H4 (cell line): Measurements from ENCODE around the gene ZNF581. TPM values are rescaled to one million over a fixed set of nuclear protein-coding genes. Genes with fewer than 3 reads are reported as not detected.

Experiments
- DNase-seq: peaks from one replicate; pipeline ENCODE4 v3.0.0-alpha.2; 2015; ENCODE audit warnings: low spot score
- total RNA-seq: library from RNA; depleted of rRNA; stranded (reverse); fragments of >200 nt; shearing (Covaris generic); gene quantifications from 2 replicates; pipeline ENCODE4 v1.2.3, GENCODE V29; 2014

The ZNF581 gene
- total RNA-seq, 1 experiment from 2014 or later: 28.9 TPM

DNA sequence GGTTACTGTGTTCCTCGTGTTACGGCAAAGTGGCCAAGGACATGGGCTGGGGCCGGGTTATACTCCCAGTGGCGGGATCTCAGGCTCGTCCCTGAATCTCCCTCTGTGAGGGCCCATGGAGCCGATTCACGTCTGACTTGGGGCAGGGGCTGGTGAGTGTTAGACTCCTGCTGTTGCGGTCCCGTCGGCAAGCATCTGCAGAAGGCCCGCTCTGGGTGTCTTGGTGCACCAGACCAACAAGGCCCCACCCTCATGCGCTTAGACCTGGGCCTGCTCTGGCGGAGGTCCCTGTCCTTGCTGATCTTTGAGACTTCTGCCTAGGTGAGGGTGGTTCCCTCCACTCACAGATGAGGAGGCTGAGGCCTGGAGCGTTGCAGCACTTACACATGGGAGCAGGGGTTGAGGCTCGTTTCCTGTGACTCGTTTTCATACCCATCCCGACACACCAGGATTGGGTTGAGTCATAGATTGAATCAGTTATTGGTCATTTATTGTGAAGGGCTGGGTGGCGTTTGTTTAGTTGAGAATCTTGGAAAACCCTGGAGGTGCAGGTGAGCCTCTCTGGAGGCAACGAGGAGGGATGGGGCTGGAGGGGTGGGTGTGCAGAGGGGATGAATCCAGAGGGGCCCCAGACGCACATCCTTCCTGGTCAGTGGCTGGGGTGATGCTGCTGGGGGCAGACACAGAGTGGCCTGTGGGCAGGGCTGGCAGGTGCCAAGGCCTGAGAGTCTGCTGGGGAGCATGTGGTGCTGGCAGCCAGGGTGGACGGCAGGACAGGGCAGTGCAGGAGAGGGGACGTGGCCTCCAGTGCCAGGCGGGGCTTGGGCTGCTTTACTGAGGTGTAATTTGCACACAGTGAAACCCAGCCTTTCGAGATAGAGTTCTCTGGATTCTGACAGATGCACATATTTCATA, 36.2 kb downstream of the ZNF581 start:
- no peak for DNase-seq

DNA sequence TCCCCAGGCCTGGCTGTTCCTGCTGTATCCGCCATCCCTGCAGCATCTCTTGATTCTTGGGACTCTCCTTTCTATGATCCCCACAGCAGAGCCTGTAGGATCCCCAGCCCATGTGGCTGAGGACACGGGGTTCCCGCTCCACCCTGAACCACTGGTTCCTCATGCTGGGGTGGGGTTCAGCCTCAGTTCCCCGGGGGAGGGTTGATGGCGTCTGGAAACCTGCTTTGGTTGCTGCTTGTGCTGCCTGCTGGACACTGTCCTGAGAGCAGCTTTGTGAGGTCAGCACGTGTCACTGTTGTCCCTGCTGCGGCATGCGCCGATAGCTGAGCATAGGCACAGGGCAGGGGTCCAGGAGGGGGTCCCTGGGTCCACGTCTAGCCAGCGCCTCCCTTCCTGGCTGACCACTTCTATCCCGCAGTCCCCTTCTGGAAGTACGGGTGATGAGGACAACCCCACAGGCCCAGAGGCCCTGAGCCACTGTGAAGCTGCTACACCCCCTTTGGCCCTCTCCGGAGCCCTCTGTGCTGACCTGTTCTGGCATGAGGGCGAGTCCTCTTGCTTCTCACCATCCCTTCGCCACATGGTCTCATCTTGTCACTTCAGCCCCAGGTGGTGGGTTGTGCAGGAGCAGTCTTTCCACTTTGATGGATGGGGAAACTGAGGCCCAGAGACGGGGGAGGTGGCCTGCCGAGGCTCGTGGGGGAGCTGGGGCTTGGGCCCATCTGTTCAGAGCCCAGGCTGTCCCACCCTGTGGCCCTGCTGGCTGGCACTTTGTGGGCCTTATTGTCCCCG, 37.1 kb downstream of the ZNF581 start:
- no peak for DNase-seq

DNA sequence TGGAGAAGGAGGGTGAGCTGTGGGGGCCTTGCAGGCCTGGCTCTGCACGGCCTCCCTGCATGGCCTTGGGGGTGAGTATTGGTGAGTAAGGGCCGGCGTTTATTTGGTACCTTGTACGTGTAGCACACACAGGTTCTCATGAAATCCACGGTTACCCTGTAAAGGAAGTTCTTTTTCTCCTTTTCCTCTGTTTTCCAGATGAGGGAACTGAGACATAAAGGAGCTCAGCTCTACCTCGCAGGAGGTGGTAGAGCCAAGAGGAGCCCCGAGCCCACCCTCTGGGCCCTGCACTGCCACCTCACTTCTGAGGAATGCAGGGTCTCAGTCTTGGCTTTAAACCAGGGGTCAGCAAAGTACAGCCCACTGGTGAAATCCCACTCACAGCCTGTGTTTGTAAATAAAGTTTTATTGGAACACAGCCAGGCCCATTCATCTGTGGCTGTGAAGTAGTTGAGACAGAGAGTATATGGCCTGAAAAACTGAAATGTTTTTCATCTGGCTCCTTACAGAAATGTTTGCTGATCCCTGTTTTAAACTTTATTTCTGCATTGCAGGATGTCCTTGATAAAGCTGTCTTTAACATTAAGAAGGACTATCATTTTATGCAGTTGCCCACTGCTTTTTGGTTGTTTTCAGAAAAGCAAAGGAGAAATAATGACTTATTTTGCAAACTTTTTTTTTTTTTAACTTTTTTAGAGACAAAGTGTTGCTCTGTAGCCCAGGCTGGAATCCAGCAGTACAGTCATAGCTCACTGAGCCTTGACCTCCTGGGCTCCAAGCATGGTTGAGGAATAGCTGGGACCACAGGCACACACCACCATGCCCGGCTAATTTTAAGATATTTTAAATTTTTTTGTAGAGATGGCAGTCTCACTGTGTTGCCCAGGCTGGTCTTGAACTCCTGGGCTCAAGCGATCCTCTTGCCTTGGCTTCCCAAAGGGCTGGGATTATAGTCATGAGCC, 38.0 kb downstream of the ZNF581 start:
- DNase-seq: no peak

DNA sequence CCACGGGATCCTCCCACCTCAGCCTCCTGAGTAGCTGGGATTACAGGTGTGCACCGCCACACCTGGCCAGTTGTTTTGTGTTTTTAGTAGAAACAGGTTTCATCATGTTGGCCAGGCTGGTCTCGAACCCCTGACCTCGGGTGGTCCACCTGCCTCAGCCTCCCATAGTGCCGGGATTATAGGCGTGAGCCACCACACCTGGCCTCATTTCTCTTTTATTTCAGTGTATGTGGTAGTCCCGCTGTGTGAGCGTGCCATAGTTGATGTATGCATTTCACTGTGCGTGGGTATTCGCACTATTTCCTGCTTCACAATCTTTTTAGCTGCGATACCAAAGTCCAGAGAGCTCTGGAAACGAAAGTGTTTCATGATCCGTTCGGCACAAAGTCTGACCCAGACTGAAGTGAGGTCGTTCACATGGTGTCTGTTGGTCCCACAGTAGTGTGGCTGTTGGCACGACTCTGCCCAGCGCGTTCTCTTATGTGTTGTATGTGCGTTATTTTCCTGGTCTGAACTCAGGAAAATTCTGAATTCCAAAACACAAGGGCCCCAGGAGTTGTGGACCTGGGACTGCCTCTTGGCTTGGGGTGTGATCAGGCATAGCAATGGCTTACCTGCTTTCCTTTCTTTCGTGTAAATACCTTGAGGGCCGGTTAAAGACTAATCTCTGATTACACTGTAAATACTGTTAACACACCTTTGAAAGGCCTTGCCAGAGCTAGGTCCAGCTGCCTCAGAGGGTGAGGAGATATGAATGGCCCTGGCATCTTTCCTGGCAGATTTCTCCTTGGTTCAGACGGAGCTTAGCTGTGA, 40.2 kb downstream of the ZNF581 start:
- no peak for DNase-seq

DNA sequence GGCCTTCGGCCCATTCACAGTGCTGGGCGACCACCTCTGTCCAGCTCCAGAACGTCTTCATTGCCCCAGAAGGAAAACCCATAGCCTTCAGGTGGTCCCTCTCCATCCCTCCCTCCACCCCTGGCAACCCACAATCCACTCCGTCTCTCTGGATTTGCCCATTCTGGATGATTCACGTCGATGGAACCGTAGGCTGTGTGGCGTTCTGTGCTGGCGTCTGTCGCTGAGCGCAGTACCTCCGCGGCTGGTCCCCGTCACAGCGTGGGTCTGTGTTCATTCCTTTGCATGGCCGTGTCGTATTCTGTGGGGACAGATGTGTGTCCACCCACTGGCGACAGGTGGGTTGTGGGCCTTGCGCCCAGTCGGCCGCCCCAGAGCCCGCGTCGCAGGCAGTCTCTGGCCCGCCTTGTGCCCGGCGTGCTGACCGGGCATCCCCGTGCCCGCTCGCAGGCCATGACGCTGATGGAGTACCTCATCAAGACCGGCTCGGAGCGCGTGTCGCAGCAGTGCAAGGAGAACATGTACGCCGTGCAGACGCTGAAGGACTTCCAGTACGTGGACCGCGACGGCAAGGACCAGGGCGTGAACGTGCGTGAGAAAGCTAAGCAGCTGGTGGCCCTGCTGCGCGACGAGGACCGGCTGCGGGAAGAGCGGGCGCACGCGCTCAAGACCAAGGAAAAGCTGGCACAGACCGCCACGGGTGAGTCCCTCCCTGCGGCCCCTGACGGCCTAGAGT, 41.7 kb downstream of the ZNF581 start:
- no peak for DNase-seq

DNA sequence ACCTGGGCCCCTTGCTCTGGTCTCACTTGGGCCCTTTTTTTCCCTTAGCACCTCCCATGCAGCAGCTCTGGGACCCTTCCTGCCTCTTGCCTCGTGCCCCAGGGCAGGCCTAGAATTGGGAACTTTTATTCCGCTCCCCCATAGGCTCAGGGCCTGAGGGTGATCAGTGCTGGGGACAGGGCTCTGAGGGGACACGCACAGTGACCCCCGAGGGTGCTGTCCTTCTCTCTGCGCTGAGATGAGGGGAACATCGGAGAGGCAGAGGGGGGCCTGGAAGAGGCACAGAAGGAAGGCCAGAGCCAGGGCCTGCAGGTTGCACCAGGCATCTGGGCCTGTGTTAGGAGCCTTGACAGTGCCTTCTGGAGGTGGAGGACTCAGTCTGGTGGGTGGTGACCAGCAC, 42.3 kb downstream of the ZNF581 start:
- no peak for DNase-seq

DNA sequence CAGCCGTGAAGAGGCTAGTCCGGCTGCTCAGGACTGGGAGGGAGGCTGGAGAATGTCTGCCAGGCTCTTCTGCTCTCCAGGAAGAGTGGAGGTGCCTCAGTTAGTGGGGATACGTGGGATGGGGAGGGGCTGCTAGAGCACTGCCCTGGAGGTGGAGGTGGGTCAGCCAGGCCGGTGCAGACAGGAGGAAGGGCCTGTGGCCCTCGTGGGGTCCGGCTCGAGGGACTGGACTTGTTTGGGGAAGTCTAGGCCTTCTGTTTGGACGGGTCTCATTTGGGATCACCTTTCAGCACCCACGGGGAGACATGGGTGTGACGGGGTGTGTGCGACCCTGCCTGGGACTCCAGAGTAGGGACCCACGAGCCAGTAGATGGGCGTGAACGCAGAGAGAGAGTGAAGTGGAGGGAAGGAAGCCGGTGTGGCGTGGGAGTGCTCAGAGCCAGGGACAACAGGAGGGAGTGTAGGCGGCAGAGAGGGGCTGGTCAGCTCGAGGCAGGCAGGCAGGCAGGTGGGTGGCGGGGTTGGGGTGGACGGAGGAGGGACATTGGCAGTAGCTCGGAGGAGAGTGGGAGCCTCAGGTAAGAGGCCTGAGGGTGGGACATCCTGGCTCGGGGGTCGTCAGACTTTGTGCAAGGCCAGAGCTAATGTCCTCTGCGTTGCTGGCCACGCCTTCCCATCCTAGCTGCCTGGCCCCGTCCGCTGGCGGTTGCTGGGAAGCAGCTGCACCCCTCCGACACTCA, 43.0 kb downstream of the ZNF581 start:
- no peak for DNase-seq

DNA sequence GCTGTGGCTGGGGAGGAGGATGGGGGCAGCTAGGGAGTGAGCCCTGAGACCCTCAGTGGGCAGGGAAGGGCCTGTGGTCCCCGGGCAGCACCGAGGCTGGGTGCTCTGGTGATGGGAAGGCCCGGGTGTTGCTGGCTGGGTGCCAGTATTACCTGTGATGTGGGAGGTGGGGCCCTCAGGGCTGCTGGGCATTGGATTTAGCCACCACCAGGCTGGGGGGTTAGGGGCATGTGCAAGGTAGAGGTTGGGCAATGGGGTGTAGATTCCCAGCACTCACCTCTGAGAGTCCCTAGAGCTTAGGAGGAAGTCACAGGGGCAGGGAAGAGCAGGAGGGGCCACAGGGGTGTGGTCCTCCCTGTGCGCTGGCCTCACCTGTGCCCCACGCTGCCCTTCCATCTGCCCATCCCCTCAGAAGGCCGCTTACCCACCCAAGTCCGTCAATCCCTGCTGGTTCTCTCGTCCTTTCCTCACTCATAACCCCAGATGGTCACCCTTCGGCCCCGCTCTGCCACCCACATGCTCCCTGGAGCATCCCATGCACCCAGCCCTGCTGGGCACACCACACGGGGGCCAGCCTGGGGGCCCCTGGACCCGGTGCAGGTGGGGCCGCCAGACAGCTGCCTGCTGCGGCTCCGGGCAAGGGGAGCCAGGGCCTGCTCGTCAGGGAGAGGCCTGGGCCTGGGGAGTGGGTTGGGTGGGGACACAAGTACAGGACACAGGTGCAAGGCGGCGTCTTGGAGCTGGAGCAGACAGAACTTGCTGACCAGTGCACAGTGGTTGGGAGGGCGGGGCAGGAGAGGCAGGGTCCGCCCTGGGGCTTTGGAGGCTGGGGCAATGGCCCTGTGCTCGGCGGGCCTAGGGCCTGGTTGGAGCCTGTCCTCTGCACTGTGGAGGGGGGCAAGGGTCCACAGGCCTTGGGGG, 44.1 kb downstream of the ZNF581 start:
- DNase-seq: no peak

DNA sequence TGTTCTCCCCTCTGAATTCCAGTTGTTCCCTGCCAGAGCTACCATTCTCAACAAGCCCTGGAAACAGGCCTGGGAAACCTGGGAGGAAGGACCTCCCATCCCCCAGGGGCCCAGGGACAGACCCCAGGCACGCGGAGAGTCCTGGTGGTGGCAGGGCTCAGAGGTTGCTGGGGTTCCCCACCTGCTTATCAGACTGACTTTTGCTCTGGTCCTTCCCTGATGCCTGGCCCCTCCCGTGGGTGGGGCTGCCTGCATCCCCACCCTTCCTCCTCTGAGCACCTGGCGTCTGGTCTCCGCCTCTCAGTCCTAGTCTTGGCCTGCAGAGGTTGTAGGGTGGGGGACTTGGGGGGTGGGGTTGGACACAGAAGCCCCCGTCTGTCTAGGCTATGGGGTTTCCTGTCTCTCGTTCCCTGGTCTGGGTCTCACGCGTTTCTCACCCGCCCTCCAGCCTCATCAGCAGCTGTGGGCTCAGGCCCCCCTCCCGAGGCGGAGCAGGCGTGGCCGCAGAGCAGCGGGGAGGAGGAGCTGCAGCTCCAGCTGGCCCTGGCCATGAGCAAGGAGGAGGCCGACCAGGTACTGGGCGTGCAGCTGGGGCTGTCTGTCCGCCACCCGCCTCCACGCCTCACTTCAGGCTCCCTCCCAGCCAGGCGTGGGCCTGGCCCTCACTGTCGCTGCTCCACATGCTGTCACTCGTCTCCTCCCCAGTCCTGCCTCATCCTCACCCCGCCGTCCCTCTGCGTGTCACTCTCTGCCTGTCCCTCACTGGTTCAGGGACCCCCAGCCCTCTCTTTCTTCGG, 45.2 kb downstream of the ZNF581 start:
- no peak for DNase-seq

DNA sequence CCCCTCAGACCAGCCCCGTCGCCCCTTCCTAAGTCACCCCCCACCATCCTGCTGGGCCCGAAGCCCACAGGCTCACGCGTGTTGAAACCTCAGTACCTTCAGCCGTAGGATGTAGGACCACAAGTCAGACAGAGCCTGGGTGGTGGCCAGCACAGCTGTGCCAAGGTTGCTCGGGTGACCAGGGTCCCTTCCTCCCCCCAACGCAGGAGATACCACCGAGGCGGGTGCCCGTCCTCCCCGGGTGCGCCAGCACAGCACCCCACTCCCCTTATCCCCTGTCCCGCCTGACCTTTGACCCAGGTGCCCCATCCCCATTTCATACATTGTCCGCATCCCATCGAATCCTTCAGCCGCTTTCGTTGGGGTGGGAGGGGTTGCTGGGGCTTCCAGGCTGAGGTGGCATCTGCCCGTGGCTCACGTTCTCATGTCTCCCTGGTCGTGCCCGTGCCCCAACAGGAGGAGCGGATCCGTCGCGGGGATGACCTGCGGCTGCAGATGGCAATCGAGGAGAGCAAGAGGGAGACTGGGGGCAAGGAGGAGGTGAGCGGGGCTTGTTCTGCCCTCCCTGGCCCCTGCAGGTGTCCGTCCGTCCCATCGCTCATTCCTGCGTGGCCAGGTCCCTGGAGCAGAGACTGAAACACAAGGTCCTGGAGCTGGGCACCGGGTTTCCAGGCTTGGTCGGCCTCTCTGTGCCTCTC, 46.1 kb downstream of the ZNF581 start:
- DNase-seq: no peak

DNA sequence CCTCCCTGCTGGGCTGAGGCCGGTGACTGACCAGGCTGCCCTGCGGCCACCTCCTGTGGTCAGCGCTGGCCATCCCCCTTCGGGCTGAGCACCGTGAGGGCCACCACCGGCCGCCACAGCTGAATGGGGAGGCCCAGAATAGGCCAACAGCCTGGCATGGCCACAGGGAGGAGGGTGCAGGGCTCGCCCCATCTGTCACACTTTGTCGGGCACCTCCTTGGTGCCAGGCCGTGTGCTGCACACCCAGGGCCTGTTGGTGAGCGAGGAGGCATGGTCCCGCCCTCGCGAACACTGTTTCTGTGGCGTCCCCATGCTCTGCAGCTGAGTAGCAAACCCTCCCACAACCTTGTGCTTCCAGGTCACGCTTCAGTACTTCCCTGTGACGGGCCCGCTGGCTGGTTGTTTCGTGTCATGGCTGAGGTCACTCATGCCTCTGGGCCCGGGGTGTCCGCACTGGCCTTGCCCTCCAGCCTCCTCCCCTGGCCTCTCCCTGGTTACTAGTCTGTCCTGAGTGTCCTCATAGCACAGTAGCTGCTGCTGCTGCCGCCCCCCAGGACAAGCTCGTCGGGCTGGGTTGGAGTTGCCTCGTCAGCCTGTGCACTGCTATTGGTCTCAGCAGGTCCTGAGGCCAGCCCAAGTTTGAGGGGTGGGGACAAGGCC, 46.8 kb downstream of the ZNF581 start:
- DNase-seq: no peak

DNA sequence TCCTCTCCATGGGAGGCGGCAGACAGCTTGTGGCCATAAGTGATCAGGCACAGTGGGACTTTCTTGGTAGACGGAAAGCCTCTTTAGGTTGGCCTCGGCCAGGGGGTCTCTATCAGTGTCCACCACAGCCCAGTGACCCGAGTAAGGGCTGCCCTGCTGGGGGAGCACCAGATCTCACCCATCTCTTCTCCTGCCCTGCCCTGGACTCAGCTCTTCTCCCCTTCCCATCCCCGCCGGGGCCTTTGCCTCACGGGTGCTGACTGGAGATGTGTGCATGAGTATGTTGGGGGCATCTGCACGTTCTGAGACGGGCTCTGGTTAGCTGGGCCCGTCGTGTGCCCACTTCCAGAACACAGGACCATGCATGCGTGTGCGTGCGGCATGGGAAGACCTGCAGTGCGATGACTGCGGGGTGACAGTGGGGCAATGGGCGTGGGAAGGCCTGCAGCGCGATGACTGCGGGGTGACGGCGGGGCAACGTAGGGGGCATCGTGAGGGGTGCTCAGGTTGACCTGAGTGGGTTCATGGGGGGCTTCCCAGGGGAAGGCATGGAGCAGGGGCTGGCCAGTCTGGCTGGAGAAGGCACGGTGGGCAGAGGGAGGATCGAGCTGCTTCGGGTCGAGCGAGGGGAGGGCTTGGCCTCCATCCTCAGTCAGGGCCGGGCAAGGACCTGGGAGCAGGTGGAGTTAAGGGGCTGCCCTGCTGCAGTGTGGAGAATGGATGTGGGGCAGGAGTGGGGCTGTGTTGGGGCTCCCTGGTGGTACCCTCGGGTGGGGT, 47.5 kb downstream of the ZNF581 start:
- no peak for DNase-seq

DNA sequence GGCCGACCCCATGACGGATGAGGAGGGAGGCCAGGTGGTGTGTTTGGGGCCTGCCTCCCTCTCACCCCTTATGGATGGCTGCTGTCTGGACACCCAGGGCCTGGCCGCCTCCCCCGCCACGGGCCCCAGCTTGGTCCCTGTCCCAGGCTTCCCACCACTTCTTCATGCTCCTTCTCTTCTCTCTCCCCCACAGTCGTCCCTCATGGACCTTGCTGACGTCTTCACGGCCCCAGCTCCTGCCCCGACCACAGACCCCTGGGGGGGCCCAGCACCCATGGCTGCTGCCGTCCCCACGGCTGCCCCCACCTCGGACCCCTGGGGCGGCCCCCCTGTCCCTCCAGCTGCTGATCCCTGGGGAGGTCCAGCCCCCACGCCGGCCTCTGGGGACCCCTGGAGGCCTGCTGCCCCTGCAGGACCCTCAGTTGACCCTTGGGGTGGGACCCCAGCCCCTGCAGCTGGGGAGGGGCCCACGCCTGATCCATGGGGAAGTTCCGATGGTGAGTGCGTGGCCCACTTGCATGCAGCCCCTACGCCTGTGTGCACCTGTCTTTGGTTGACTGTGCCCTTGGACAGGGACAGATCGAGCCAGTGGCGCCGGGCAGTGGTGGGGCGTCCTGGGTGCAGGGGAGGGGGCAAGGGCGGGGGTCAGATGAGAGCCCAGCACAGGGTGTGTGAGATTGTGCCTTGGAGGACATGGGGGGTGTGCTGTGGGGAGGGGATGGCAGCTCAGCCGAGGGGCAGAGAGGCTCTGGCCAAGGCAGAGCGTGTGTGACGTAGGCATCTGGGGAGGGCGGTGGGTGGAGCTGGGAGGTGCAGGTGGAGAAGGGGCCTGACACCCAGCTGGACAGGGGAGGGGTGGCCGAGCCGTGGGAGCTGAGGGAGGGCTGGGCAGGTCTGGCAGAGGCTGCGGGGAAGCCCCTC, 48.4 kb downstream of the ZNF581 start:
- no peak for DNase-seq

DNA sequence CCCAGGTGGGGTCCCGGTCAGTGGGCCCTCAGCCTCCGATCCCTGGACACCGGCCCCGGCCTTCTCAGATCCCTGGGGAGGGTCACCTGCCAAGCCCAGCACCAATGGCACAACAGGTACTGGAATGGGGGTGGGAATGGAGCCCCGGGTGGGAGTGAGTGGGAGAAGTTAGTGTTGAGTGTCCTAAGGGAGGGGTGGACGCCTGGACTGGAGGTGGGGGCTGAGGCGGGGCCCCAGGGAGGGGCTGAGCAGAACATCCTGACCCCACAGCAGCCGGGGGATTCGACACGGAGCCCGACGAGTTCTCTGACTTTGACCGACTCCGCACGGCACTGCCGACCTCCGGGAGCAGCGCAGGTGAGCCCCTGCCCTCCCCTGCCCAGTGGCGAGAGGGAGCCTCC, 49.2 kb downstream of the ZNF581 start:
- no peak for DNase-seq
